ENCODE measurements around the gene ME1. TPM values are rescaled to one million over a fixed set of nuclear protein-coding genes. Genes with fewer than 3 reads are reported as not detected.
A peak's percentile ranks its signal among the peaks of the same experiment; 100 is the strongest.

The ME1 gene
- total and polyA plus RNA-seq, 9 of the 15 experiments (the other 6 are each of a cell fraction or from before 2014, with no cell fraction given) = 3.2 to 10.4 (median 5.5) TPM

DNA sequence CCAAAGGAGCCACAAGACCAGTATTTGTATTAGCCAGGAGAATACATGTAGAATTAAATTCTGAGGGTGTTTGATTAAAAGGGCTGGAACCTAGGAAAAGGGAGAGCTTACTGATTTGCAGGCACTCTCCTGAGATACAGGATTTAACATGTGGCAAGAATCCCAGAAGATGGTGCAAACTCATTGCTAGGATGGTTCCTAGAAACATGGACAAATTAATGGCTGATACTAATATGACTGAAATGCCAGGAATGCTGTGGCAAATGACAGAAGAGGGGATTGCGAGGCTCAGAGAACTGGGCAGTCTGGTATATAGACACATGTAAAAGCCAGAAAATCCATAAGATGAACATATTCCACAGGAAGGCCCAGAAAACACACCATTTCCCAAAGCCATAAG, 119.6 kb downstream of the ME1 start (continued):
- TF ChIP-seq, protein P1, sequence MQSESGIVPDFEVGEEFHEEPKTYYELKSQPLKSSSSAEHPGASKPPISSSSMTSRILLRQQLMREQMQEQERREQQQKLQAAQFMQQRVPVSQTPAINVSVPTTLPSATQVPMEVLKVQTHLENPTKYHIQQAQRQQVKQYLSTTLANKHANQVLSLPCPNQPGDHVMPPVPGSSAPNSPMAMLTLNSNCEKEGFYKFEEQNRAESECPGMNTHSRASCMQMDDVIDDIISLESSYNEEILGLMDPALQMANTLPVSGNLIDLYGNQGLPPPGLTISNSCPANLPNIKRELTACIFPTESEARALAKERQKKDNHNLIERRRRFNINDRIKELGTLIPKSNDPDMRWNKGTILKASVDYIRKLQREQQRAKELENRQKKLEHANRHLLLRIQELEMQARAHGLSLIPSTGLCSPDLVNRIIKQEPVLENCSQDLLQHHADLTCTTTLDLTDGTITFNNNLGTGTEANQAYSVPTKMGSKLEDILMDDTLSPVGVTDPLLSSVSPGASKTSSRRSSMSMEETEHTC (IDR thresholded peaks at IDR 0.05) = no peak
- TF ChIP-seq KLF6 (CRISPR knock-in tag; IDR thresholded peaks at IDR 0.05; ENCODE audit: borderline replicate concordance) = no peak

DNA sequence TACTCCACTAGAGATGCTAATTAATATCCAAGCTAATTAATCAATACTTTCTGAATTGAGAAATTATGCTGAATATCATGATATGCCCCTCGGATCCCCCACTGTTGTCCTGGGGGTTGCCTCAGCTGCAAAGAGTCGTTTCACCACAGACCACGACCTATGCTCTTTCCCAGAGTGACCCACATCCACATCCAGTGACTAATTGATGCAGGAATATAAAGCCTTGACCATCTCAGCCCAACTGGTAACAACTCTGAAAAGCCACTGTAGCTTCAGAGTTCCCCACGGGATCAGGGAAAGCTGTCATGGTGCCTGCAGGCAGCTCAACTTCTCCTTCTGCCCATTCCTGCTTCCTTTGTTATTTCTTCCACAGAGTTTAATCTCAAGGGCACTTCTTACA, 120.8 kb downstream of the ME1 start:
- in situ Hi-C loops (cut with MboI) = no loop called here
- FAIRE-seq = no peak
- POLR2A ChIA-PET = interaction anchor here (0.5 to 1.3 kb wide), 6 partner anchors 10 to 318 kb away, joined by 3 to 4 read pairs (median 3); no protein-coding TSS in a partner anchor
- no peak for TF ChIP-seq HOXB6 (CRISPR knock-in tag; IDR thresholded peaks at IDR 0.05; ENCODE audit: borderline replicate concordance)
- no peak for TF ChIP-seq ZZZ3 (IDR thresholded peaks at IDR 0.05)
- no peak for TF ChIP-seq SMARCA5 (IDR thresholded peaks at IDR 0.05)
- no peak for TF ChIP-seq CTBP1 (IDR thresholded peaks at IDR 0.05; ENCODE audit: borderline replicate concordance)
- no peak for TF ChIP-seq CC2D1A (IDR thresholded peaks at IDR 0.05)
- TF ChIP-seq JUN (IDR thresholded peaks at IDR 0.05; ENCODE audit: borderline replicate concordance, low read depth, low read length) = no peak
- TF ChIP-seq JUN (CRISPR knock-in tag; IDR thresholded peaks at IDR 0.05; ENCODE audit: borderline replicate concordance) = no peak
- no peak for TF ChIP-seq EGR1 (conservative IDR thresholded peaks at IDR 0.05)
- TF ChIP-seq, protein P2, sequence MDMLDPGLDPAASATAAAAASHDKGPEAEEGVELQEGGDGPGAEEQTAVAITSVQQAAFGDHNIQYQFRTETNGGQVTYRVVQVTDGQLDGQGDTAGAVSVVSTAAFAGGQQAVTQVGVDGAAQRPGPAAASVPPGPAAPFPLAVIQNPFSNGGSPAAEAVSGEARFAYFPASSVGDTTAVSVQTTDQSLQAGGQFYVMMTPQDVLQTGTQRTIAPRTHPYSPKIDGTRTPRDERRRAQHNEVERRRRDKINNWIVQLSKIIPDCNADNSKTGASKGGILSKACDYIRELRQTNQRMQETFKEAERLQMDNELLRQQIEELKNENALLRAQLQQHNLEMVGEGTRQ (CRISPR knock-in tag; IDR thresholded peaks at IDR 0.05) = no peak
- TF ChIP-seq, protein P3, sequence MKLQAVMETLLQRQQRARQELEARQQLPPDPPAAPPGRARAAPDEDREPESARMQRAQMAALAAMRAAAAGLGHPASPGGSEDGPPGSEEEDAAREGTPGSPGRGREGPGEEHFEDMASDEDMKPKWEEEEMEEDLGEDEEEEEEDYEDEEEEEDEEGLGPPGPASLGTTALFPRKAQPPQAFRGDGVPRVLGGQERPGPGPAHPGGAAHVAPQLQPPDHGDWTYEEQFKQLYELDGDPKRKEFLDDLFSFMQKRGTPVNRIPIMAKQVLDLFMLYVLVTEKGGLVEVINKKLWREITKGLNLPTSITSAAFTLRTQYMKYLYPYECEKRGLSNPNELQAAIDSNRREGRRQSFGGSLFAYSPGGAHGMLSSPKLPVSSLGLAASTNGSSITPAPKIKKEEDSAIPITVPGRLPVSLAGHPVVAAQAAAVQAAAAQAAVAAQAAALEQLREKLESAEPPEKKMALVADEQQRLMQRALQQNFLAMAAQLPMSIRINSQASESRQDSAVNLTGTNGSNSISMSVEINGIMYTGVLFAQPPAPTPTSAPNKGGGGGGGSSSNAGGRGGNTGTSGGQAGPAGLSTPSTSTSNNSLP (IDR thresholded peaks at IDR 0.05; ENCODE audit: borderline replicate concordance, low read depth, low read length) = no peak
- no peak for TF ChIP-seq ETV5 (CRISPR knock-in tag; IDR thresholded peaks at IDR 0.05; ENCODE audit: low read depth)
- TF ChIP-seq HNRNPUL1 (IDR thresholded peaks at IDR 0.05; ENCODE audit: low read length) = no peak
- TF ChIP-seq, protein P4, sequence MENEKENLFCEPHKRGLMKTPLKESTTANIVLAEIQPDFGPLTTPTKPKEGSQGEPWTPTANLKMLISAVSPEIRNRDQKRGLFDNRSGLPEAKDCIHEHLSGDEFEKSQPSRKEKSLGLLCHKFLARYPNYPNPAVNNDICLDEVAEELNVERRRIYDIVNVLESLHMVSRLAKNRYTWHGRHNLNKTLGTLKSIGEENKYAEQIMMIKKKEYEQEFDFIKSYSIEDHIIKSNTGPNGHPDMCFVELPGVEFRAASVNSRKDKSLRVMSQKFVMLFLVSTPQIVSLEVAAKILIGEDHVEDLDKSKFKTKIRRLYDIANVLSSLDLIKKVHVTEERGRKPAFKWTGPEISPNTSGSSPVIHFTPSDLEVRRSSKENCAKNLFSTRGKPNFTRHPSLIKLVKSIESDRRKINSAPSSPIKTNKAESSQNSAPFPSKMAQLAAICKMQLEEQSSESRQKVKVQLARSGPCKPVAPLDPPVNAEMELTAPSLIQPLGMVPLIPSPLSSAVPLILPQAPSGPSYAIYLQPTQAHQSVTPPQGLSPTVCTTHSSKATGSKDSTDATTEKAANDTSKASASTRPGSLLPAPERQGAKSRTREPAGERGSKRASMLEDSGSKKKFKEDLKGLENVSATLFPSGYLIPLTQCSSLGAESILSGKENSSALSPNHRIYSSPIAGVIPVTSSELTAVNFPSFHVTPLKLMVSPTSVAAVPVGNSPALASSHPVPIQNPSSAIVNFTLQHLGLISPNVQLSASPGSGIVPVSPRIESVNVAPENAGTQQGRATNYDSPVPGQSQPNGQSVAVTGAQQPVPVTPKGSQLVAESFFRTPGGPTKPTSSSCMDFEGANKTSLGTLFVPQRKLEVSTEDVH (IDR thresholded peaks at IDR 0.05; ENCODE audit: low read depth, partially characterized antibody) = no peak
- TF ChIP-seq XRCC4 (IDR thresholded peaks at IDR 0.05; ENCODE audit: extremely low read depth, insufficient read depth, insufficient read length) = no peak

More for the DNA sequence above, 120.8 kb downstream of the ME1 start:
- Histone ChIP-seq H3K4me3 (no peak overlapping the region), H3K79me2 (ENCODE audit: control insufficient read depth, insufficient read depth, low read length) (no peaks in the 10 kb centered on the region), H3K4me1 (replicated peaks in 1 of 2; ENCODE audit: control insufficient read depth in 2 of 2, insufficient read depth in 2 of 2, low read length in 2 of 2) (no peaks in the 10 kb centered on the region), H3K36me3 (ENCODE audit: control insufficient read depth, insufficient read depth, low read length) (no peaks in the 10 kb centered on the region), H3K4me2 (ENCODE audit: insufficient read depth, low read length) (no peak overlapping the region), H3K27me3 (ENCODE audit: control insufficient read depth in 2 of 2, insufficient read depth in 2 of 2, low read length in 2 of 2) (no peaks in the 10 kb centered on the region), H3K27ac (ENCODE audit: extremely low read depth, low read depth, low read length) (no peak overlapping the region), H3K9ac (ENCODE audit: insufficient read depth in 1 of 2, low read depth in 2 of 2, low read length in 2 of 2) (peak overlapping the region in 1 of 2 experiments; percentile 36; a peak in 1 of 4 replicates), H2AFZ (ENCODE audit: low read depth, low read length) (no peak overlapping the region), H4K20me1 (replicated peaks; ENCODE audit: control insufficient read depth, insufficient read depth, low read length) (no peaks in the 10 kb centered on the region), H3K9me1 (ENCODE audit: control insufficient read depth, insufficient read depth, low read length) (no peaks in the 10 kb centered on the region), H3K9me3 (replicated peaks; ENCODE audit: control insufficient read depth, insufficient read depth, low read depth, low read length) (no peaks in the 10 kb centered on the region)
- intact Hi-C loops (cut with micrococcal nuclease) = no loop called here
- DNase-seq (ENCODE audit: extremely low read depth in 1 of 4, low spot score in 3 of 4) (no peak), ATAC-seq (no peak)
- 22% methylated on average over 4 of the region's 4 CpGs for WGBS (ENCODE audit: insufficient coverage, low coverage, missing lambda C conversion rate)
- CTCF ChIA-PET (ENCODE audit: low intra/inter-chr PET ratio) = no interaction called here
- no TSS peak for BruUV-seq (replicated peaks)

Measured in K562 (cell line).